Stomach smooth muscle (tissue), 2 donors: ENCODE data around the gene NACA.
"Not testable (repeated sequence)": the region's sequence is repeated elsewhere in the genome, so short reads cannot be mapped to it uniquely, and the experiment has no call there.

Source experiments
- H3K27ac ChIP-seq: one replicate; pipeline ENCODE4 v1.7.0; 2013; ENCODE audit warnings: mild to moderate bottlenecking, low read length, inconsistent platforms
- H3K27me3 ChIP-seq, 2 donors: one replicate each; pipeline ENCODE4 v1.7.0; 2013; ENCODE audit warnings: low read length in 2 of 2; ENCODE audit not compliant: insufficient read depth in 2 of 2, control insufficient read depth in 1 of 2
- H3K36me3 ChIP-seq, 2 donors: one replicate each; pipeline ENCODE4 v1.7.0; 2013; ENCODE audit warnings: low read length in 2 of 2; ENCODE audit not compliant: control insufficient read depth in 2 of 2, insufficient read depth in 2 of 2
- H3K4me1 ChIP-seq: one replicate; pipeline ENCODE4 v1.7.0; 2013; ENCODE audit warnings: low read length; ENCODE audit not compliant: control insufficient read depth, insufficient read depth
- H3K4me3 ChIP-seq, 2 donors: one replicate each; pipeline ENCODE4 v1.7.0; 2013; ENCODE audit warnings: low read length in 2 of 2
- H3K9ac ChIP-seq, 2 donors: one replicate each; pipeline ENCODE4 v1.7.0; 2013; ENCODE audit warnings: low read length in 2 of 2, mild to moderate bottlenecking in 1 of 2
- H3K9me3 ChIP-seq, 2 donors: one replicate each; pipeline ENCODE4 v1.7.0; 2013; ENCODE audit warnings: low read length in 2 of 2; ENCODE audit not compliant: control insufficient read depth in 2 of 2
- donor health status: healthy.
- donor health status: Pancreatic carcinoma.

The NACA gene

GRCh38 chr12:56716933-56717880 is 7.9 kb downstream of the NACA start:
- H3K4me1 ChIP-seq: peaks cover 38% of the 10 kb centered on the region
- H3K27ac ChIP-seq: no peak overlapping the region
- H3K9ac ChIP-seq: no peak overlapping the region
- no peaks in the 10 kb centered on the region for H3K27me3 ChIP-seq
- no peak overlapping the region for H3K4me3 ChIP-seq
- peaks cover 42 to 46% of the 10 kb centered on the region in 2 donors for H3K36me3 ChIP-seq
- no peaks in the 10 kb centered on the region for H3K9me3 ChIP-seq

GRCh38 chr12:56716458-56716857 is 8.6 kb downstream of the NACA start:
- Histone ChIP-seq H3K4me1 (peaks cover 35% of the 10 kb centered on the region), H3K36me3 (peaks cover 44 to 51% of the 10 kb centered on the region in 2 donors), H3K9me3 (no peaks in the 10 kb centered on the region), H3K9ac (no peak overlapping the region), H3K4me3 (peak overlapping the region in 1 of 2 donors; percentile 22), H3K27me3 (no peaks in the 10 kb centered on the region), H3K27ac (no peak overlapping the region)

- no peak overlapping the region for H3K9ac ChIP-seq
- H3K4me1 ChIP-seq: peaks cover 29% of the 10 kb centered on the region
- no peaks in the 10 kb centered on the region for H3K27me3 ChIP-seq
- H3K27ac ChIP-seq: no peak overlapping the region
- H3K36me3 ChIP-seq: peaks cover 46 to 51% of the 10 kb centered on the region in 2 donors
- no peaks in the 10 kb centered on the region for H3K9me3 ChIP-seq
- H3K4me3 ChIP-seq: no peak overlapping the region
Measured at GRCh38 chr12:56715798-56716197, 9.3 kb downstream of the NACA start.

GRCh38 chr12:56714431-56714929 is 10.6 kb downstream of the NACA start:
- Histone ChIP-seq H3K27ac (no peak overlapping the region), H3K9me3 (no peaks in the 10 kb centered on the region), H3K36me3 (peaks cover 37 to 49% of the 10 kb centered on the region in 2 donors), H3K27me3 (no peaks in the 10 kb centered on the region), H3K4me1 (peaks cover 17% of the 10 kb centered on the region), H3K9ac (no peak overlapping the region), H3K4me3 (no peak overlapping the region)

GRCh38 chr12:56713345-56713744 is 11.8 kb downstream of the NACA start:
- peaks cover 11% of the 10 kb centered on the region for H3K4me1 ChIP-seq
- H3K9ac ChIP-seq: no peak overlapping the region
- no peaks in the 10 kb centered on the region for H3K9me3 ChIP-seq
- no peaks in the 10 kb centered on the region for H3K27me3 ChIP-seq
- no peak overlapping the region for H3K27ac ChIP-seq
- peaks cover 33 to 41% of the 10 kb centered on the region in 2 donors for H3K36me3 ChIP-seq
- no peak overlapping the region for H3K4me3 ChIP-seq

- Histone ChIP-seq H3K4me3 (no peak overlapping the region), H3K9ac (no peak overlapping the region), H3K27me3 (no peaks in the 10 kb centered on the region), H3K27ac (no peak overlapping the region), H3K4me1 (no peaks in the 10 kb centered on the region), H3K36me3 (peaks cover 26 to 35% of the 10 kb centered on the region in 2 donors), H3K9me3 (no peaks in the 10 kb centered on the region)
Measured at GRCh38 chr12:56709759-56710376, 15.2 kb downstream of the NACA start.

- H3K36me3 ChIP-seq, H3K27me3 ChIP-seq, H3K4me3 ChIP-seq, H3K4me1 ChIP-seq, H3K27ac ChIP-seq, H3K9ac ChIP-seq, H3K9me3 ChIP-seq: not testable (repeated sequence)
Measured at GRCh38 chr12:56704522-56704921, 20.6 kb downstream of the NACA start.

GRCh38 chr12:56699020-56699661 is 26.0 kb downstream of the NACA start:
- no peaks in the 10 kb centered on the region for H3K4me1 ChIP-seq

GRCh38 chr12:56695327-56696101 is 29.6 kb downstream of the NACA start:
- no peak overlapping the region for H3K9ac ChIP-seq
- no peaks in the 10 kb centered on the region for H3K4me1 ChIP-seq
- H3K27me3 ChIP-seq: no peaks in the 10 kb centered on the region
- H3K4me3 ChIP-seq: no peak overlapping the region
- no peaks in the 10 kb centered on the region for H3K36me3 ChIP-seq
- H3K9me3 ChIP-seq: no peaks in the 10 kb centered on the region
- no peak overlapping the region for H3K27ac ChIP-seq

More at GRCh38 chr12:56699020-56699661, 26.0 kb downstream of the NACA start:
- Histone ChIP-seq H3K9ac (no peak overlapping the region), H3K4me3 (no peak overlapping the region), H3K9me3 (no peaks in the 10 kb centered on the region), H3K27ac (no peak overlapping the region), H3K27me3 (no peaks in the 10 kb centered on the region), H3K36me3 (no peaks in the 10 kb centered on the region)

GRCh38 chr12:56694161-56694560 is 30.9 kb downstream of the NACA start:
- no peaks in the 10 kb centered on the region for H3K36me3 ChIP-seq
- H3K27ac ChIP-seq: no peak overlapping the region
- no peaks in the 10 kb centered on the region for H3K4me1 ChIP-seq
- no peaks in the 10 kb centered on the region for H3K27me3 ChIP-seq
- no peak overlapping the region for H3K9ac ChIP-seq
- H3K4me3 ChIP-seq: no peak overlapping the region
- H3K9me3 ChIP-seq: no peaks in the 10 kb centered on the region
